GM23248 (cell line): ENCODE results near the gene RBP7. TPM values are rescaled to one million over a fixed set of nuclear protein-coding genes. Genes with fewer than 3 reads are reported as not detected.

Experiments used
- DNase-seq: peaks from one replicate; pipeline ENCODE4 v3.0.0-alpha.2; 2015
- H2AFZ ChIP-seq: fragments of 200-600 bp; sonication (generic); 2 replicates; pipeline ENCODE4 v1.6.1; 2016; ENCODE audit warnings: antibody characterized with exemption
- H3F3A ChIP-seq: fragments of 200-600 bp; sonication (generic); 2 replicates; pipeline ENCODE4 v1.6.1; 2016; ENCODE audit warnings: mild to moderate bottlenecking, antibody characterized with exemption, mixed run types; ENCODE audit not compliant: insufficient read depth
- H3K27ac ChIP-seq: fragments of 200-600 bp; sonication (generic); 2 replicates; pipeline ENCODE4 v1.5.1; 2016; ENCODE audit warnings: mild to moderate bottlenecking
- H3K27me3 ChIP-seq: fragments of 200-600 bp; sonication (generic); replicated peaks from 2 replicates; pipeline ENCODE4 v1.6.1; 2016; ENCODE audit warnings: mild to moderate bottlenecking; ENCODE audit not compliant: insufficient read depth
- H3K36me3 ChIP-seq: fragments of 200-600 bp; sonication (generic); 2 replicates; pipeline ENCODE4 v1.6.1; 2016; ENCODE audit warnings: low read depth, mild to moderate bottlenecking
- H3K4me1 ChIP-seq: fragments of 200-600 bp; sonication (generic); 2 replicates; pipeline ENCODE4 v1.6.1; 2016; ENCODE audit warnings: mild to moderate bottlenecking; ENCODE audit not compliant: insufficient read depth
- H3K4me2 ChIP-seq: fragments of 200-600 bp; sonication (generic); one replicate; pipeline ENCODE4 v1.6.1; 2016; ENCODE audit warnings: mild to moderate bottlenecking; ENCODE audit not compliant: unreplicated experiment
- H3K4me3 ChIP-seq: fragments of 200-600 bp; sonication (generic); 2 replicates; pipeline ENCODE4 v1.5.1; 2016; ENCODE audit warnings: mild to moderate bottlenecking
- H3K79me2 ChIP-seq: fragments of 200-600 bp; sonication (generic); 2 replicates; pipeline ENCODE4 v1.6.1; 2016; ENCODE audit warnings: mild to moderate bottlenecking; ENCODE audit not compliant: insufficient read depth
- H3K9ac ChIP-seq: fragments of 200-600 bp; sonication (generic); 2 replicates; pipeline ENCODE4 v1.6.1; 2016; ENCODE audit warnings: mild to moderate bottlenecking
- H3K9me2 ChIP-seq: fragments of 200-600 bp; sonication (generic); 2 replicates; pipeline ENCODE4 v1.6.1; 2016; ENCODE audit warnings: mixed run types, mild to moderate bottlenecking, moderate library complexity; ENCODE audit not compliant: insufficient read depth
- H3K9me3 ChIP-seq: fragments of 200-600 bp; sonication (generic); one replicate; pipeline ENCODE4 v1.6.1; 2017; ENCODE audit warnings: low read depth
- H4K20me1 ChIP-seq: fragments of 200-600 bp; sonication (generic); 2 replicates; pipeline ENCODE4 v1.6.0; 2016; ENCODE audit not compliant: insufficient read depth
- EZH2 ChIP-seq: fragments of 200-600 bp; sonication (generic); IDR thresholded peaks from 2 replicates; pipeline ENCODE4 v1.6.1; 2018; ENCODE audit warnings: antibody characterized with exemption, mild to moderate bottlenecking; ENCODE audit not compliant: insufficient read depth, poor library complexity, severe bottlenecking
- EZH2phosphoT487 ChIP-seq: fragments of 200-600 bp; sonication (generic); IDR thresholded peaks from 2 replicates; pipeline ENCODE4 v1.6.1; 2018; ENCODE audit warnings: antibody characterized with exemption, moderate library complexity, mild to moderate bottlenecking, low read depth; ENCODE audit not compliant: insufficient read depth
- WGBS, 2 experiments: methylation state at CpG; one replicate each; pipeline ENCODE4 v1.1.6; 2015 to 2017; ENCODE audit warnings: low lambda C conversion rate in 2 of 2, low coverage in 1 of 2; ENCODE audit errors: missing lambda C conversion rate in 2 of 2; 5-methylcytosine and 5-hydroxymethylcytosine counted together
- in situ Hi-C: fragments of 300-500 bp; cut with MboI; formaldehyde crosslinking; loops from 2 replicates; pipeline ENCODE4 v1.15.0; 2020
- polyA plus RNA-seq: library from polyadenylated mRNA; unstranded; fragments of >200 nt; fragmentation: Nextera tagmentation; extraction: Ambion mirVana; gene quantifications from 2 replicates; pipeline ENCODE4 v1.2.1, GENCODE V29; 2016
- total RNA-seq: library from RNA; depleted of rRNA; stranded (reverse); fragments of >200 nt; shearing (Covaris generic); gene quantifications from 2 replicates; pipeline ENCODE4 v1.2.3, GENCODE V29; 2014

Gene RBP7
- total and polyA plus RNA-seq, 2 experiments from 2014 or later, result not detected

GRCh38 chr1:10052347-10052746, 55.3 kb downstream of the RBP7 start:
- Histone ChIP-seq H3K9me3 (no peaks in the 10 kb centered on the region), H3K9me2 (no peaks in the 10 kb centered on the region), H2AFZ (no peak overlapping the region), H3K27ac (no peak overlapping the region), H4K20me1 (peaks cover 5% of the 10 kb centered on the region; the same call in 1 of the 2 replicates), H3K79me2 (peaks cover 96% of the 10 kb centered on the region), H3K9ac (no peak overlapping the region), H3K27me3 (no peaks in the 10 kb centered on the region), H3K4me2 (no peak overlapping the region), H3F3A (peaks cover 12% of the 10 kb centered on the region), H3K4me1 (peaks cover 16% of the 10 kb centered on the region), H3K36me3 (no peaks in the 10 kb centered on the region), H3K4me3 (no peak overlapping the region)
- no peak for DNase-seq
- in situ Hi-C loops, result no loop called here
- WGBS, 2 experiments, result 85 to 90% methylated on average over 4 of the region's 4 CpGs
- TF ChIP-seq EZH2phosphoT487 (no peak), EZH2 (no peak)

GRCh38 chr1:10054465-10054864, 57.4 kb downstream of the RBP7 start:
- H3K9ac ChIP-seq, result no peak overlapping the region
- no peak overlapping the region for H2AFZ ChIP-seq
- H3K4me3 ChIP-seq, result no peak overlapping the region
- peaks cover 12% of the 10 kb centered on the region for H3F3A ChIP-seq
- H3K9me3 ChIP-seq, result no peaks in the 10 kb centered on the region
- no peaks in the 10 kb centered on the region for H3K27me3 ChIP-seq
- H3K4me1 ChIP-seq, result peaks cover 22% of the 10 kb centered on the region
- in situ Hi-C loops, result no loop called here
- no peak overlapping the region for H3K27ac ChIP-seq
- no peaks in the 10 kb centered on the region for H3K36me3 ChIP-seq
- TF ChIP-seq EZH2, result no peak
- no peak for TF ChIP-seq EZH2phosphoT487
- peaks cover 96% of the 10 kb centered on the region for H3K79me2 ChIP-seq
- DNase-seq, result no peak
- H4K20me1 ChIP-seq, result peaks cover 5% of the 10 kb centered on the region; the same call in 1 of the 2 replicates
- H3K4me2 ChIP-seq, result no peak overlapping the region
- WGBS, 2 experiments, result 94 to 97% methylated on average over 2 of the region's 2 CpGs
- no peaks in the 10 kb centered on the region for H3K9me2 ChIP-seq

GRCh38 chr1:10056599-10056987, 59.6 kb downstream of the RBP7 start:
- H4K20me1 ChIP-seq, result peaks cover 5% of the 10 kb centered on the region; the same call in 1 of the 2 replicates
- no peaks in the 10 kb centered on the region for H3K9me2 ChIP-seq
- in situ Hi-C loops, result no loop called here
- TF ChIP-seq EZH2phosphoT487 (no peak), EZH2 (no peak)
- H2AFZ ChIP-seq, result no peak overlapping the region
- no peak for DNase-seq
- peaks cover 12% of the 10 kb centered on the region for H3F3A ChIP-seq
- H3K4me1 ChIP-seq, result peaks cover 22% of the 10 kb centered on the region
- H3K79me2 ChIP-seq, result peaks cover 96% of the 10 kb centered on the region
- no peaks in the 10 kb centered on the region for H3K9me3 ChIP-seq
- no peak overlapping the region for H3K4me3 ChIP-seq
- no peaks in the 10 kb centered on the region for H3K36me3 ChIP-seq
- WGBS, 2 experiments, result 84 to 86% methylated on average over 4 of the region's 4 CpGs
- H3K27me3 ChIP-seq, result no peaks in the 10 kb centered on the region
- peak overlapping the region; percentile 34 for H3K4me2 ChIP-seq
- H3K9ac ChIP-seq, result peak overlapping the region; percentile 44; the same call in 1 of the 2 replicates
- H3K27ac ChIP-seq, result peak overlapping the region; percentile 73

- Histone ChIP-seq H3K4me1 (peaks cover 22% of the 10 kb centered on the region), H3K36me3 (no peaks in the 10 kb centered on the region), H3K9me3 (no peaks in the 10 kb centered on the region), H3K4me3 (no peak overlapping the region), H3K27ac (peak overlapping the region; percentile 73), H3K27me3 (no peaks in the 10 kb centered on the region), H3K9ac (peak overlapping the region; percentile 44), H3K9me2 (no peaks in the 10 kb centered on the region), H3K4me2 (no peak overlapping the region), H2AFZ (no peak overlapping the region), H3K79me2 (peaks cover 96% of the 10 kb centered on the region), H3F3A (peaks cover 12% of the 10 kb centered on the region), H4K20me1 (peaks cover 2% of the 10 kb centered on the region; the same call in 1 of the 2 replicates)
- in situ Hi-C loops, result no loop called here
- TF ChIP-seq EZH2phosphoT487 (no peak), EZH2 (no peak)
- WGBS, 2 experiments, result 5 to 8% methylated on average over 4 of the region's 4 CpGs
- DNase-seq, result peak; percentile 76
Measured at GRCh38 chr1:10057343-10057742, 60.3 kb downstream of the RBP7 start.

DNA sequence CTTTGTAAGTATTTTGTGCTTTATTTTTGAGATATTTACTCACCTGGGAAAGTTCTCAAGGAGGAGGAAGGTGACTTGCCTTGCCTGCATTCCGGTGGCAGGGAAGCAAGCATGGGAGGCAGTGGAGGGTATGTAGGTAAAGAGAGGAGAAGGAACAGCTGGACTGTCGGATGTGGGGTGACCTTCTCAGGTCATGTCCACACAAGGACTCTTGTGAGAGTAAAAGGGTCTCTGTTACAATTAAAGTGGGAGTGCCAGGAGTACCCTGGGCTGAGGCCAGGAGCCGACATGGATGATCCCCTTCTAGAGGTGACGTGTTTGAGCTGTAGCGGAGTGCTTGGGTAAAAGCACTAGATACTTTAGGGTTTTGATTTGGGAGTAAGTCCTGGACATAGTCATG, 60.8 kb downstream of the RBP7 start:
- H3K9me3 ChIP-seq, result no peaks in the 10 kb centered on the region
- no peak for TF ChIP-seq EZH2phosphoT487
- no peak for TF ChIP-seq EZH2
- WGBS, 2 experiments, result 65 to 67% methylated on average over 5 of the region's 5 CpGs
- peak overlapping the region; percentile 44 for H3K9ac ChIP-seq
- H3K4me3 ChIP-seq, result no peak overlapping the region
- peaks cover 96% of the 10 kb centered on the region for H3K79me2 ChIP-seq
- no peak overlapping the region for H3K4me2 ChIP-seq
- H3K27ac ChIP-seq, result peak overlapping the region; percentile 73
- no peak overlapping the region for H2AFZ ChIP-seq
- in situ Hi-C loops, result no loop called here
- H3F3A ChIP-seq, result peaks cover 12% of the 10 kb centered on the region
- H3K36me3 ChIP-seq, result no peaks in the 10 kb centered on the region
- no peak for DNase-seq
- no peaks in the 10 kb centered on the region for H4K20me1 ChIP-seq
- H3K27me3 ChIP-seq, result no peaks in the 10 kb centered on the region
- peaks cover 22% of the 10 kb centered on the region for H3K4me1 ChIP-seq
- no peaks in the 10 kb centered on the region for H3K9me2 ChIP-seq
